Renal pelvis (tissue), 4 donors: ENCODE measurements around the gene STAT3. TPM values are rescaled to one million over a fixed set of nuclear protein-coding genes. Genes with fewer than 3 reads are reported as not detected.
"Not testable (repeated sequence)": the region's sequence is repeated elsewhere in the genome, so short reads cannot be mapped to it uniquely, and the experiment has no call there.

Experiments used
- DNase-seq: peaks from one replicate; pipeline ENCODE4 v3.0.0-alpha.2; 2013
- polyA plus RNA-seq, 3 donors: library from polyadenylated mRNA; unstranded; fragments of 120-200 nt; gene quantifications; one replicate each; pipeline ENCODE4 v1.2.1, GENCODE V29; 2013; ENCODE audit not compliant: insufficient read length in 3 of 3

The STAT3 gene
- polyA plus RNA-seq, 3 donors: 51.6 to 65.4 (median 65.2) TPM

DNA sequence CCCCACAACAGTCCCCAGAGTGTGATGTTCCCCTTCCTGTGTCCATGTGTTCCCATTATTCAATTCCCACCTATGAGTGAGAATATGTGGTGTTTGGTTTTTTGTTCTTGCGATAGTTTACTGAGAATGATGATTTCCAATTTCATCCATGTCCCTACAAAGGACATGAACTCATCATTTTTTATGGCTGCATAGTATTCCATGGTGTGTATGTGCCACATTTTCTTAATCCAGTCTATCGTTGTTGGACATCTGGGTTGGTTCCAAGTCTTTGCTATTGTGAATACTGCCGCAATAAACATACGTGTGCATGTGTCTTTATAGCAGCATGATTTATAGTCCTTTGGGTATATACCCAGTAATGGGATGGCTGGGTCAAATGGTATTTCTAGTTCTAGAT lies 123.9 kb downstream of the STAT3 start:
- not testable (repeated sequence) for DNase-seq

Other genes with a start within 250 kb of the STAT3 start
- 100 to 1,000 TPM; 141 to 155 (median 153) TPM for gene RAB5C, start 233.5 kb downstream of the STAT3 start, polyA plus RNA-seq
- gene KCNH4, start 207.3 kb downstream of the STAT3 start, polyA plus RNA-seq: under 1 TPM; 0.04 to 0.10 (median 0.04) TPM
- not detected for gene HCRT, start 203.0 kb downstream of the STAT3 start, polyA plus RNA-seq
- gene GHDC, start 193.9 kb downstream of the STAT3 start, polyA plus RNA-seq: 10 to 100 TPM; 18.4 to 21.9 (median 19.3) TPM
- 10 to 100 TPM; 37.5 to 52.7 (median 49.5) TPM for gene STAT5B, start 112.1 kb downstream of the STAT3 start, polyA plus RNA-seq
- 1 to 10 TPM; 4.9 to 7.6 (median 6.0) TPM for gene STAT5A, start 99.9 kb downstream of the STAT3 start, polyA plus RNA-seq
- gene CAVIN1, start 34.8 kb upstream of the STAT3 start, polyA plus RNA-seq: 10 to 100 TPM; 55.7 to 69.0 (median 59.8) TPM
- 10 to 100 TPM; 56.4 to 73.6 (median 72.2) TPM for gene ATP6V0A1, start 70.4 kb upstream of the STAT3 start, polyA plus RNA-seq
- gene NAGLU, start 147.8 kb upstream of the STAT3 start, polyA plus RNA-seq: 10 to 100 TPM; 27.3 to 29.5 (median 29.5) TPM
- gene HSD17B1, start 164.5 kb upstream of the STAT3 start, polyA plus RNA-seq: 1 to 10 TPM; 5.3 to 6.2 (median 5.8) TPM
- 10 to 100 TPM; 62.1 to 66.7 (median 63.9) TPM for gene COASY, start 173.7 kb upstream of the STAT3 start, polyA plus RNA-seq
- gene MLX, start 178.7 kb upstream of the STAT3 start, polyA plus RNA-seq: 10 to 100 TPM; 35.1 to 38.2 (median 35.6) TPM
- gene PSMC3IP, start 189.3 kb upstream of the STAT3 start, polyA plus RNA-seq: 10 to 100 TPM; 18.4 to 23.7 (median 21.6) TPM
- 10 to 100 TPM; 40.4 to 64.2 (median 60.5) TPM for gene RETREG3, start 220.9 kb upstream of the STAT3 start, polyA plus RNA-seq
- 10 to 100 TPM; 58.0 to 66.8 (median 60.2) TPM for gene TUBG1, start 221.2 kb upstream of the STAT3 start, polyA plus RNA-seq